Gastroesophageal sphincter (tissue), 4 donors: ENCODE data around the gene CD247. TPM values are rescaled to one million over a fixed set of nuclear protein-coding genes. Genes with fewer than 3 reads are reported as not detected.

Experiments used
- ATAC-seq: fragments of 150-250 bp; one replicate; pipeline ENCODE4 v1.9.1; 2016; ENCODE audit warnings: mild to moderate bottlenecking, moderate library complexity
- H3K27ac ChIP-seq, 4 donors: fragments of 200-600 bp; sonication (generic) in 3 of 4; 1 replicate in 3 of 4; 2 replicates in 1 of 4; pipeline ENCODE4 v1.5.1; 2016 to 2019
- H3K27me3 ChIP-seq: fragments of 200-600 bp; sonication (generic); one replicate; pipeline ENCODE4 v1.5.1; 2019
- H3K36me3 ChIP-seq, 2 donors: fragments of 200-600 bp; sonication (generic); one replicate each; pipeline ENCODE4 v1.5.1; 2019; ENCODE audit warnings: control low read depth in 1 of 2
- H3K4me1 ChIP-seq, 3 donors: fragments of 200-600 bp; sonication (generic); 1 replicate in 2 of 3; 2 replicates in 1 of 3; pipeline ENCODE4 v1.5.1; 2016 to 2019; ENCODE audit warnings: control low read depth in 2 of 3
- H3K4me3 ChIP-seq, 2 donors: fragments of 200-600 bp; sonication (generic); one replicate each; pipeline ENCODE4 v1.5.1; 2019; ENCODE audit warnings: mild to moderate bottlenecking in 1 of 2, moderate library complexity in 1 of 2
- H3K9me3 ChIP-seq, 3 donors: fragments of 200-600 bp; sonication (generic); one replicate each; pipeline ENCODE4 v1.5.1; 2017 to 2019; ENCODE audit warnings: control low read depth in 2 of 3
- CTCF ChIP-seq, 4 experiments: fragments of 200-600 bp in 2 of 4; fragments of 450-650 bp in 2 of 4; sonication (generic) in 1 of 4; IDR thresholded peaks; one replicate each; pipeline ENCODE4 v1.5.1; 2017 to 2019; ENCODE audit warnings: antibody characterized with exemption in 4 of 4, mild to moderate bottlenecking in 2 of 4, moderate library complexity in 2 of 4
- EP300 ChIP-seq: sonication (generic); formaldehyde crosslinking; IDR thresholded peaks from one replicate; pipeline ENCODE4 v1.6.1; 2017; ENCODE audit warnings: antibody characterized with exemption, mild to moderate bottlenecking
- POLR2A ChIP-seq, 2 donors: fragments of 450-650 bp; IDR thresholded peaks; one replicate each; pipeline ENCODE4 v1.6.1; 2017; ENCODE audit warnings: antibody characterized with exemption in 2 of 2, mild to moderate bottlenecking in 2 of 2, moderate library complexity in 1 of 2
- POLR2AphosphoS5 ChIP-seq: sonication (generic); formaldehyde crosslinking; IDR thresholded peaks from one replicate; pipeline ENCODE4 v1.6.1; 2017; ENCODE audit warnings: antibody characterized with exemption
- WGBS, 2 donors: methylation state at CpG; one replicate each; pipeline ENCODE4 v1.1.5; 2018; ENCODE audit warnings: low coverage in 1 of 2; 5-methylcytosine and 5-hydroxymethylcytosine counted together
- total RNA-seq, 4 donors: library from RNA; depleted of rRNA; stranded (reverse); fragments of >200 nt; gene quantifications; one replicate each; pipeline ENCODE4 v1.1.0, GENCODE V29; 2016

Gene CD247
- total RNA-seq, 4 donors from 2014 or later: 0.31 to 1.3 (median 0.45) TPM; not detected in 1

GRCh38 chr1:167526667-167527383 is 8.5 kb upstream of the CD247 start:
- Histone ChIP-seq H3K36me3 (no peaks in the 10 kb centered on the region), H3K27ac (no peak overlapping the region), H3K27me3 (no peaks in the 10 kb centered on the region), H3K4me3 (no peak overlapping the region), H3K4me1 (no peaks in the 10 kb centered on the region), H3K9me3 (peaks cover 0 to 9% (median 0%) of the 10 kb centered on the region in 3 donors)
- TF ChIP-seq CTCF (IDR thresholded peaks at IDR 0.05) (no peak), EP300 (no peak), POLR2A (IDR thresholded peaks at IDR 0.05) (no peak), POLR2AphosphoS5 (no peak)
- 70 to 83% methylated on average over 6 to 7 of the region's 8 CpGs for WGBS, 2 donors
- ATAC-seq: no peak

- TF ChIP-seq POLR2A (IDR thresholded peaks at IDR 0.05): no peak
- no peak for TF ChIP-seq POLR2AphosphoS5
- no peak for TF ChIP-seq EP300
- TF ChIP-seq CTCF (IDR thresholded peaks at IDR 0.05): no peak
- Histone ChIP-seq H3K9me3 (peaks cover 0 to 9% (median 0%) of the 10 kb centered on the region in 3 donors), H3K4me3 (no peak overlapping the region), H3K27me3 (no peaks in the 10 kb centered on the region), H3K27ac (no peak overlapping the region), H3K4me1 (no peaks in the 10 kb centered on the region), H3K36me3 (no peaks in the 10 kb centered on the region)
- WGBS, 2 donors: 67 to 90% methylated on average over 1 to 8 of the region's 9 CpGs
- no peak for ATAC-seq
Measured at GRCh38 chr1:167524651-167525050, 6.3 kb upstream of the CD247 start.

- H3K4me3 ChIP-seq: no peak overlapping the region
- peaks cover 4% of the 10 kb centered on the region for H3K27me3 ChIP-seq
- WGBS, 2 donors: 82 to 86% methylated on average over 5 of the region's 5 CpGs
- TF ChIP-seq POLR2AphosphoS5 (no peak), POLR2A (IDR thresholded peaks at IDR 0.05) (no peak), CTCF (IDR thresholded peaks at IDR 0.05) (no peak), EP300 (no peak)
- peaks cover 0 to 9% (median 0%) of the 10 kb centered on the region in 3 donors for H3K9me3 ChIP-seq
- H3K27ac ChIP-seq: no peak overlapping the region
- no peaks in the 10 kb centered on the region for H3K36me3 ChIP-seq
- no peaks in the 10 kb centered on the region for H3K4me1 ChIP-seq
- no peak for ATAC-seq
Measured at GRCh38 chr1:167522246-167522645, 3.9 kb upstream of the CD247 start.

GRCh38 chr1:167520711-167521206 is 2.4 kb upstream of the CD247 start:
- ATAC-seq: no peak
- TF ChIP-seq POLR2A (IDR thresholded peaks at IDR 0.05) (no peak), EP300 (no peak), CTCF (IDR thresholded peaks at IDR 0.05) (no peak), POLR2AphosphoS5 (no peak)
- no peak overlapping the region for H3K27ac ChIP-seq
- H3K27me3 ChIP-seq: peaks cover 8% of the 10 kb centered on the region
- H3K36me3 ChIP-seq: no peaks in the 10 kb centered on the region
- H3K4me3 ChIP-seq: no peak overlapping the region
- H3K4me1 ChIP-seq: no peaks in the 10 kb centered on the region
- H3K9me3 ChIP-seq: peaks cover 0 to 9% (median 0%) of the 10 kb centered on the region in 3 donors
